ENCODE results near the gene DGKI.

The DGKI gene

GRCh38 chr7:137847568-137848050, 835 bp upstream of the DGKI start:
- 11% methylated on average over 12 of the region's 18 CpGs for WGBS (ENCODE audit: insufficient coverage)
- ChIA-PET CTCF (no interaction called here), POLR2A (no interaction called here)
- peak in 2 of 3 donors; percentile 35 to 50 for DNase-seq
- H3K9me3 ChIP-seq (ENCODE audit: control extremely low read depth in 1 of 5, control insufficient read depth in 4 of 5, insufficient read depth in 2 of 5, low read depth in 1 of 5, low read length in 4 of 5): no peaks in the 10 kb centered on the region
- H3K4me3 ChIP-seq (ENCODE audit: control insufficient read depth in 1 of 7, extremely low read depth in 1 of 7, insufficient read depth in 4 of 7, low read depth in 2 of 7, low read length in 6 of 7): peak overlapping the region in 5 of 7 experiments; percentile 23 to 62 (median 48)
- H3K36me3 ChIP-seq (ENCODE audit: control insufficient read depth in 4 of 4, insufficient read depth in 4 of 4, low read length in 3 of 4): no peaks in the 10 kb centered on the region
- no peak overlapping the region for H3K27ac ChIP-seq (ENCODE audit: insufficient read depth in 1 of 2, low read depth in 1 of 2, low read length in 2 of 2, poor library complexity in 1 of 2, severe bottlenecking in 2 of 2)
- peaks cover 24 to 72% (median 34%) of the 10 kb centered on the region in 5 experiments for H3K27me3 ChIP-seq (replicated peaks in 2 of 5; ENCODE audit: control insufficient read depth in 4 of 5, insufficient read depth in 5 of 5, low read length in 4 of 5)
- peaks cover 0 to 16% (median 12%) of the 10 kb centered on the region in 4 experiments for H3K4me1 ChIP-seq (ENCODE audit: control extremely low read depth in 1 of 4, control insufficient read depth in 4 of 4, insufficient read depth in 4 of 4, low read length in 3 of 4)

DNA sequence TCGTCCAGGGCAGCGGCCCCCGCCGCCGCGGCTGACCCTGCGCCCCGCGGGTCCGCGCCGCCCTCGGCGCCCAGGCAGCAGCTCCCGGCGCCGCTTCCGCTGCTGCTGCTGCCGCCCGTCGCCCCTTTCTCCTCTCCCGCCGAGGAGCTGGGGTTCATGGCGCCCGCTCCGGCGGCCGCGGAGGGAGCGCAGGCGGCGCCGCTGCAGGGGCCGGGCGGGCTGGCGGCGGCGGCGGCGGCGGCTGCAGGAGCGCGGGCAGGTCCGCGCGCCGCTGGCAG, 286 bp downstream of the DGKI start:
- DNase-seq: peak in 2 of 3 donors; percentile 15 to 36
- POLR2A ChIA-PET: no interaction called here
- CTCF ChIA-PET: no interaction called here
- Histone ChIP-seq H3K27ac (ENCODE audit: insufficient read depth in 1 of 2, low read depth in 1 of 2, low read length in 2 of 2, poor library complexity in 1 of 2, severe bottlenecking in 2 of 2) (no peak overlapping the region), H3K27me3 (replicated peaks in 2 of 5; ENCODE audit: control insufficient read depth in 4 of 5, insufficient read depth in 5 of 5, low read length in 4 of 5) (peaks cover 28 to 74% (median 36%) of the 10 kb centered on the region in 5 experiments), H3K36me3 (ENCODE audit: control insufficient read depth in 4 of 4, insufficient read depth in 4 of 4, low read length in 3 of 4) (no peaks in the 10 kb centered on the region), H3K9me3 (ENCODE audit: control extremely low read depth in 1 of 5, control insufficient read depth in 4 of 5, insufficient read depth in 2 of 5, low read depth in 1 of 5, low read length in 4 of 5) (no peaks in the 10 kb centered on the region), H3K4me1 (ENCODE audit: control extremely low read depth in 1 of 4, control insufficient read depth in 4 of 4, insufficient read depth in 4 of 4, low read length in 3 of 4) (peaks cover 0 to 16% (median 12%) of the 10 kb centered on the region in 4 experiments), H3K4me3 (ENCODE audit: control insufficient read depth in 1 of 7, extremely low read depth in 1 of 7, insufficient read depth in 4 of 7, low read depth in 2 of 7, low read length in 6 of 7) (peak overlapping the region in 4 of 7 experiments; percentile 7 to 62 (median 53))
- 0% methylated on average over 18 of the region's 47 CpGs for WGBS (ENCODE audit: insufficient coverage)

DNA sequence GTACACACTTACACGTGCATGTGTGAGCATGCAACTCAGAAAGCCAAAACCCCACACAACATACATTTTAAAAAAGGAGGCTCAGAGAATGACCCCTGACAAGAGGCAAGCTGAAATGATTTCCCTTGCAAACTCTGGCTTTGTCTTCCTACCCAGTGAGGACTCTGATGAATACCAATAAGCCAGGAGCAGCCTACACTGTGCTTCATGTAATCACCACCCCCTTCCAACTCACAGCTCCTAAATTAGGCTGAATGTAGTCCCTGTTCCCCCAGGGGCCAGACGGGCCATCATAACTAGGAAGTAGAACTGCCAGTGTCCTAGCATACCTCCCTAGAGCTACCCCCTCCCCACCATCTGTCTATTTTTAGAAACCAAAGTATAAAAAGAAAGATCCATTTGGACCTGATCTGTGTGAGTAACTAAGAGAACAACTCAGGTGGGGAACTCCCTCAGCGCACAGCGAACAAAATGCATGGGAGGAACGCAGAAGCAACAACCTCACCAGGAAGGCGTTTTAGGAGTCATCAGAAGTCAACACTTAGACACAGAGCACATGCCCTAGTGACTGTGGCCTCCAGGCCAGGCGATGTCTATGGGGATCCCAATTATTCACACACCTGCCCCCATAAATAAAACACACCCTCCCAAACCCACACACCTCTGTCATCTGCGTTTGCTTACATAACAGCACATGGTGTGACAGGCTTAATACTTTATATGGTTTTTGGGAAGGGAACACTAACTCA, 1.9 kb downstream of the DGKI start:
- no peak overlapping the region for H3K27ac ChIP-seq (ENCODE audit: insufficient read depth in 1 of 2, low read depth in 1 of 2, low read length in 2 of 2, poor library complexity in 1 of 2, severe bottlenecking in 2 of 2)
- ChIA-PET CTCF (no interaction called here), POLR2A (no interaction called here)
- H3K4me3 ChIP-seq (ENCODE audit: control insufficient read depth in 1 of 7, extremely low read depth in 1 of 7, insufficient read depth in 4 of 7, low read depth in 2 of 7, low read length in 6 of 7): no peak overlapping the region
- WGBS (ENCODE audit: insufficient coverage): 97% methylated on average over 5 of the region's 8 CpGs
- H3K9me3 ChIP-seq (ENCODE audit: control extremely low read depth in 1 of 5, control insufficient read depth in 4 of 5, insufficient read depth in 2 of 5, low read depth in 1 of 5, low read length in 4 of 5): no peaks in the 10 kb centered on the region
- H3K4me1 ChIP-seq (ENCODE audit: control extremely low read depth in 1 of 4, control insufficient read depth in 4 of 4, insufficient read depth in 4 of 4, low read length in 3 of 4): peaks cover 0 to 16% (median 12%) of the 10 kb centered on the region in 4 experiments
- no peaks in the 10 kb centered on the region for H3K36me3 ChIP-seq (ENCODE audit: control insufficient read depth in 4 of 4, insufficient read depth in 4 of 4, low read length in 3 of 4)
- no peak for DNase-seq
- H3K27me3 ChIP-seq (replicated peaks in 2 of 5; ENCODE audit: control insufficient read depth in 4 of 5, insufficient read depth in 5 of 5, low read length in 4 of 5): peaks cover 29 to 76% (median 39%) of the 10 kb centered on the region in 5 experiments

GRCh38 chr7:137839903-137840779, 6.6 kb downstream of the DGKI start:
- Histone ChIP-seq H3K27ac (ENCODE audit: insufficient read depth in 1 of 2, low read depth in 1 of 2, low read length in 2 of 2, poor library complexity in 1 of 2, severe bottlenecking in 2 of 2) (no peak overlapping the region), H3K4me3 (ENCODE audit: control insufficient read depth in 1 of 7, extremely low read depth in 1 of 7, insufficient read depth in 4 of 7, low read depth in 2 of 7, low read length in 6 of 7) (no peak overlapping the region), H3K27me3 (replicated peaks in 2 of 5; ENCODE audit: control insufficient read depth in 4 of 5, insufficient read depth in 5 of 5, low read length in 4 of 5) (peaks cover 14 to 35% (median 25%) of the 10 kb centered on the region in 5 experiments), H3K9me3 (ENCODE audit: control extremely low read depth in 1 of 5, control insufficient read depth in 4 of 5, insufficient read depth in 2 of 5, low read depth in 1 of 5, low read length in 4 of 5) (no peaks in the 10 kb centered on the region), H3K36me3 (ENCODE audit: control insufficient read depth in 4 of 4, insufficient read depth in 4 of 4, low read length in 3 of 4) (no peaks in the 10 kb centered on the region), H3K4me1 (ENCODE audit: control extremely low read depth in 1 of 4, control insufficient read depth in 4 of 4, insufficient read depth in 4 of 4, low read length in 3 of 4) (no peaks in the 10 kb centered on the region)
- ChIA-PET POLR2A (no interaction called here), CTCF (interaction anchor here (1.0 kb wide), 1 partner anchor 77 kb away, joined by 3 read pairs; no protein-coding TSS in a partner anchor)
- no peak for DNase-seq
- WGBS (ENCODE audit: insufficient coverage): 100% methylated on average over 1 of the region's 6 CpGs

GRCh38 chr7:137838706-137839315, 8.0 kb downstream of the DGKI start:
- H3K4me1 ChIP-seq (ENCODE audit: control extremely low read depth in 1 of 4, control insufficient read depth in 4 of 4, insufficient read depth in 4 of 4, low read length in 3 of 4): no peaks in the 10 kb centered on the region
- CTCF ChIA-PET: no interaction called here
- H3K9me3 ChIP-seq (ENCODE audit: control extremely low read depth in 1 of 5, control insufficient read depth in 4 of 5, insufficient read depth in 2 of 5, low read depth in 1 of 5, low read length in 4 of 5): peaks cover 0 to 3% (median 0%) of the 10 kb centered on the region in 5 experiments
- H3K27me3 ChIP-seq (replicated peaks in 2 of 5; ENCODE audit: control insufficient read depth in 4 of 5, insufficient read depth in 5 of 5, low read length in 4 of 5): peaks cover 4 to 24% (median 19%) of the 10 kb centered on the region in 5 experiments
- no peak for DNase-seq
- 93% methylated on average over 3 of the region's 7 CpGs for WGBS (ENCODE audit: insufficient coverage)
- no peak overlapping the region for H3K27ac ChIP-seq (ENCODE audit: insufficient read depth in 1 of 2, low read depth in 1 of 2, low read length in 2 of 2, poor library complexity in 1 of 2, severe bottlenecking in 2 of 2)
- POLR2A ChIA-PET: interaction anchor here (0.5 kb wide), 1 partner anchor 286 kb away, joined by 9 read pairs; no protein-coding TSS in a partner anchor
- H3K36me3 ChIP-seq (ENCODE audit: control insufficient read depth in 4 of 4, insufficient read depth in 4 of 4, low read length in 3 of 4): no peaks in the 10 kb centered on the region
- H3K4me3 ChIP-seq (ENCODE audit: control insufficient read depth in 1 of 7, extremely low read depth in 1 of 7, insufficient read depth in 4 of 7, low read depth in 2 of 7, low read length in 6 of 7): no peak overlapping the region

GRCh38 chr7:137836541-137836940, 10.2 kb downstream of the DGKI start:
- no peak for DNase-seq
- 100% methylated on average over 1 of the region's 1 CpG for WGBS (ENCODE audit: insufficient coverage)
- H3K4me1 ChIP-seq (ENCODE audit: control extremely low read depth in 1 of 4, control insufficient read depth in 4 of 4, insufficient read depth in 4 of 4, low read length in 3 of 4): no peaks in the 10 kb centered on the region
- H3K4me3 ChIP-seq (ENCODE audit: control insufficient read depth in 1 of 7, extremely low read depth in 1 of 7, insufficient read depth in 4 of 7, low read depth in 2 of 7, low read length in 6 of 7): no peak overlapping the region
- H3K27ac ChIP-seq (ENCODE audit: insufficient read depth in 1 of 2, low read depth in 1 of 2, low read length in 2 of 2, poor library complexity in 1 of 2, severe bottlenecking in 2 of 2): no peak overlapping the region
- H3K36me3 ChIP-seq (ENCODE audit: control insufficient read depth in 4 of 4, insufficient read depth in 4 of 4, low read length in 3 of 4): no peaks in the 10 kb centered on the region
- H3K27me3 ChIP-seq (replicated peaks in 2 of 5; ENCODE audit: control insufficient read depth in 4 of 5, insufficient read depth in 5 of 5, low read length in 4 of 5): peaks cover 2 to 18% (median 9%) of the 10 kb centered on the region in 5 experiments
- POLR2A ChIA-PET: no interaction called here
- CTCF ChIA-PET: no interaction called here
- H3K9me3 ChIP-seq (ENCODE audit: control extremely low read depth in 1 of 5, control insufficient read depth in 4 of 5, insufficient read depth in 2 of 5, low read depth in 1 of 5, low read length in 4 of 5): peaks cover 0 to 14% (median 10%) of the 10 kb centered on the region in 5 experiments

Data from common myeloid progenitor, CD34-positive (primary cell).